Measurements from ENCODE around the gene SSBP3.

DNA sequence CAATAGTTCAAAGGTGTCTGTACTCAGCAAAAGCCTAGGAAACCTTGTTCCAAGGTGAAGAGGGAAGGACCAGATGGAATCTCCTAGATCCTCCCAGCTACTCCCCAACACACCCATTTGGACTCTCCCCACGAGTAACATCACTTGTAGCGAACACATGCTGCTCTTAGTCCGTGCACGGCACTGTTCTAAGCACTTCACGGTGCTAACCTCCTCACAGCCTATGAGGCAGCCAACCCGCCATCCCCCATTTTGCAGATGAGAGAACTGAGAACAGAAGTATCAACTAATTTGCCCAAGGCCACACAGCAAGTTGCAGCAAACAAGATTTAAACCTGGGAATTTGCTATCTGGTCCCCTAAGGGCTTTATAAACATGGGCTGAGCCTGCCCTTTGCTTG is 182.0 kb downstream of the SSBP3 start:
- no peak for TF ChIP-seq ISL1 (CRISPR knock-in tag; IDR thresholded peaks at IDR 0.05)
- TF ChIP-seq ZFP30 (CRISPR knock-in tag; IDR thresholded peaks at IDR 0.05), result no peak

All from SK-N-SH treated with all-trans-retinoic acid at 6 μM for 48 hours (cell line).